ENCODE data around the gene TTC33.
A peak's percentile ranks its signal among the peaks of the same experiment; 100 is the strongest.
"Not testable (repeated sequence)": the region's sequence is repeated elsewhere in the genome, so short reads cannot be mapped to it uniquely, and the experiment has no call there.

The TTC33 gene

GRCh38 chr5:40614923-40615585, 140.7 kb downstream of the TTC33 start:
- DNase-seq (ENCODE audit: low spot score): no peak

GRCh38 chr5:40614466-40614865, 141.3 kb downstream of the TTC33 start:
- no peak for DNase-seq (ENCODE audit: low spot score)

GRCh38 chr5:40607202-40607601, 148.6 kb downstream of the TTC33 start:
- no peak for DNase-seq (ENCODE audit: low spot score)

GRCh38 chr5:40606077-40606765, 149.5 kb downstream of the TTC33 start:
- DNase-seq (ENCODE audit: low spot score): no peak

GRCh38 chr5:40605295-40605958, 150.3 kb downstream of the TTC33 start:
- no peak for DNase-seq (ENCODE audit: low spot score)

GRCh38 chr5:40603378-40603777, 152.4 kb downstream of the TTC33 start:
- no peak for DNase-seq (ENCODE audit: low spot score)

- peak; percentile 17 for DNase-seq (ENCODE audit: low spot score)
Observed at GRCh38 chr5:40601198-40601868, 154.4 kb downstream of the TTC33 start.

GRCh38 chr5:40600383-40600782, 155.4 kb downstream of the TTC33 start:
- no peak for DNase-seq (ENCODE audit: low spot score)

GRCh38 chr5:40599676-40600075, 156.1 kb downstream of the TTC33 start:
- no peak for DNase-seq (ENCODE audit: low spot score)

- DNase-seq (ENCODE audit: low spot score): no peak
Observed at GRCh38 chr5:40594811-40595210, 160.9 kb downstream of the TTC33 start.

GRCh38 chr5:40591727-40592396, 163.9 kb downstream of the TTC33 start:
- not testable (repeated sequence) for DNase-seq (ENCODE audit: low spot score)

- DNase-seq (ENCODE audit: low spot score): no peak
Observed at GRCh38 chr5:40587376-40587775, 168.4 kb downstream of the TTC33 start.

GRCh38 chr5:40585537-40586267, 170.1 kb downstream of the TTC33 start:
- DNase-seq (ENCODE audit: low spot score): no peak

GRCh38 chr5:40584054-40584453, 171.7 kb downstream of the TTC33 start:
- no peak for DNase-seq (ENCODE audit: low spot score)

- no peak for DNase-seq (ENCODE audit: low spot score)
Observed at GRCh38 chr5:40578501-40579451, 177.0 kb downstream of the TTC33 start.

GRCh38 chr5:40577718-40578117, 178.0 kb downstream of the TTC33 start:
- no peak for DNase-seq (ENCODE audit: low spot score)

- DNase-seq (ENCODE audit: low spot score): no peak
Observed at GRCh38 chr5:40575921-40576320, 179.8 kb downstream of the TTC33 start.

- DNase-seq (ENCODE audit: low spot score): no peak
Observed at GRCh38 chr5:40575411-40575810, 180.3 kb downstream of the TTC33 start.

- DNase-seq (ENCODE audit: low spot score): no peak
Observed at GRCh38 chr5:40572937-40573336, 182.8 kb downstream of the TTC33 start.

GRCh38 chr5:40572391-40572790, 183.4 kb downstream of the TTC33 start:
- no peak for DNase-seq (ENCODE audit: low spot score)
